ENCODE data around the gene CLCNKA. TPM values are rescaled to one million over a fixed set of nuclear protein-coding genes. Genes with fewer than 3 reads are reported as not detected.

CLCNKA gene
- total RNA-seq, result not detected in 2 replicates

GRCh38 chr1:16021681-16022080, at the start of gene CLCNKA:
Gene CLCNKA (plus strand): TSS chr1:16022036. CDS start chr1:16022620, 584 bp downstream.

DNA sequence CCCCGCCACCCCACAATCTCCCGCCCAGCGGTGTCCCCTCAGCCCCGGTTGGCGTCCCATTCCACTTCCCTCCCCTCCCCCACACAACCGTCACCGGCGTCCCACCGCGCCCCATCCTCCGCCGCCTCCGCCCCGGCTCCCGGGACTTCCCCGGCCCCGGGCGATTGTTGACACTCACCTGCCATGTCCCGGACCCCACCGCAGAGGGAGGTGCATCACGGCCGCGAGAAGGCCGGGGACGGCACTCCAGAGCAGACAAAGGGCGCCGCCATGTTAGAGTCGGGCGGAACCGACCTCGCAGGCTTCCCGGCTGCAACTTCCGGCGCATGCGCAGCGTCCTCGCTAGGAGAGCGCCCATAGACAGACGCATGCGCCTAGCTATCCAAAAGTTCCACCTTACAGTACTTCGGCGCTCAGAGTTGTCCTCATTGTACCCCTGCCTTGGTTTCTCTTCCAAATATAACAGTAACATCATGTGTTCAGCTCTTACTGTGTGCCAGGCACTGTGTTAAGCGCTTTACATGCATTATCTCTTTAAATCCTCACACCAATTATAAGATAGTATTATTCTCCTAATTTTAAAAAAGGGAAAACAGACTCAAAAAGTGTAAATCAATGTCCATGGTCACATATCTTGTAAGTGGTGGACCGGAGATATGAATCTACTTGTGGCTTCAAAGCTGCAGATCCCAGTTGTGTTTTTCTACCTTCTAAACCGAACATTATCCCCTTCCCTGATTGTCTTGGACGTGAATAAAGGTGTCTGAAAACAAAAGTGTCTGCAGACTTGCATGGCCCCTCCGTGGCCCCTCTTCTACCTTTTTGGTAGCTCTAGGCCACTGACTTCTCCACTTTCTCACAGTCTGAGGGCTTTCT, 45.8 kb upstream of the CLCNKA start, which contains the start of gene ZBTB17:
Gene ZBTB17 (minus strand): TSS at position 297 of the 876 bp plus-strand sequence. CDS start 27,606 bp downstream, outside the sequence.

DNA sequence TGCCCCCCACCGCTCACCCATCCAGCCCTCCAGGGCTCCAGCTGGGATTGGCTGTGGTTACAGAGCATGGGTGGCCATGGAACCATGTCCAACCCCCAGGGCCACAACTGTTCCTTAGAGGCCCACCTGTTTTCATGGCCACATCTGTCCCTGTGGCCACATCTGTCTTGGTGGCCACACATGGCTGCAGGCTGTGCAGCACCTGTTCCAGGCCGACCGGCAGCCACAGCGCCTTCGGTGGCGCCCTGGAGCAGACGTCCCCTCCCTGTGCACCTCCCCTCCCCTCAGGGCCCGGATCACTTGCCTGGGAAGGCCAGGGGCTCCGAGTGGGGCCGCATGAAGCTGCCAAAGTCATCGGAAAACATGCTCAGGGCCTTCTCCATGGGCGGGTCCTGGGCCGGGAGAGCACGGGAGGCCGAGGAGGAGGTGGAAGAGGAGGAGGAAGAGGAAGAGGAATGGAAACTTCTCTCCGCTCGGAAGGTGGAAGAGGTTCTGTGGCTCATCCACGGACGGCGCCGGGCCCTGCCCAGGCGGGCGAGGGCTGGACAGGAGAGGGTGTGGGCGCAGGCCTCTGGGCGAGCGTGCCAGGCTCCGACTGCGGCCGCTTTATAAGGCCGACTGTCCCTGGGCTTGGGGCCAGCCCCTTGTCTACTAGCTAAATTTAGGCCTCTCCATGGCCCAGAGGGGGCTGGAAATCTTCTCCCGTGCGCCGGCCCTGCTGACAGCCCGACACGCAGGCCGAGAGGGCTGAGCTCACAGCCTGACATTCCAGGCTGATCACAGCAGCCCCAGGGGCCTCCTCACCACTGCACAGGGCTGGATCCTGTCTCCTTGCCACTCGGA, 4.2 kb upstream of the CLCNKA start, which contains the start of gene HSPB7:
Gene HSPB7 (minus strand): TSS at position 583 of the 843 bp plus-strand sequence. CDS start 80 bp downstream, at position 503.

GRCh38 chr1:16043521-16043920, 21.7 kb downstream of the CLCNKA start, which contains the start of gene CLCNKB:
Gene CLCNKB (plus strand): TSS chr1:16043782. CDS start chr1:16044493, 711 bp downstream.

DNA sequence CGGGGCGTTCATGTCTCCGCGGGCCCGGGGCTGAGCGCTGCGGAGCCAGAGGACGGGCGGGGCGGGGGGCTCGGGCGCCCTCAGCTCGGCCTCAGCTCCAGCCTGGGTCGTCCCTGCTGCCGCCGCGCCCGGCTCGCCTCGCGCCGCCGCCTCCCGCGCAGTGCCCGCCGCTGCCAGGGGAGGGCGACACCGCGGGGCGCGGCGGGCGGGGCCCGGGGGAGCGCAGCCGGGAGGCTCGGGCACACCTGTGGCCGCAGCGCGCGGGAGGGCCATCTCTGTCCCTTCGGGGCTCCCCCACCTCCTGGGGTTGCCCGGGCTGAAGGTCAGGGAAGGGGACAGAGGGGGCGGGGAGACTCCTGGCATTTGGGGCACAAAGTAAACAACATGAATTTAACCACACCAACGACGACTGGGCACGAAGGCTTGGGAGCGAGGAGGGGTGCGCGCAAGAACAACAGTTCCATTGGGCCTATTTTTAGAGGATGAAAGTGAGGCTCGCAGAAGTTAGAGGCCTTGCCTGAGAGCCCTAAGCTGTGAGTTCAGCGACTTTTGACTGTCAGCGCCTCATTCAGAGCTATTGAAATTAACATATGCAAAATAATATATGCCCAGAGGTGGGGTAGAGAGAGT, 51.8 kb downstream of the CLCNKA start, which contains the start of gene FAM131C:
Gene FAM131C (minus strand): TSS at position 162 of the 630 bp plus-strand sequence. CDS start 209 bp downstream, outside the sequence.

Small RNAs within 50 kb of the gene (small RNA-seq; reads per million reads assigned to genes)
- not detected for gene AL355994.1
- gene AL355994.5, result not detected

Other genes with a start within 250 kb of the CLCNKA start
- gene UQCRHL, start 214.4 kb upstream of the CLCNKA start, total RNA-seq, result 1.6 and 1.8 TPM in 2 replicates
- gene SPEN, start 174.3 kb upstream of the CLCNKA start, total RNA-seq, result 33.0 and 34.6 TPM in 2 replicates
- 30.1 and 41.5 TPM in 2 replicates for gene ZBTB17, start 45.9 kb upstream of the CLCNKA start, total RNA-seq
- not detected in 2 replicates for gene SRARP, start 17.8 kb upstream of the CLCNKA start, total RNA-seq
- gene HSPB7, start 4.0 kb upstream of the CLCNKA start, total RNA-seq, result under 0.01 TPM in 1 of 2 replicates, not detected in the other
- under 0.01 TPM in 1 of 2 replicates, not detected in the other for gene CLCNKB, start 21.7 kb downstream of the CLCNKA start, total RNA-seq
- 0.33 and 0.38 TPM in 2 replicates for gene FAM131C, start 51.6 kb downstream of the CLCNKA start, total RNA-seq
- 158 and 218 TPM in 2 replicates for gene EPHA2, start 134.0 kb downstream of the CLCNKA start, total RNA-seq
- 2.3 and 5.9 TPM in 2 replicates for gene ARHGEF19, start 190.6 kb downstream of the CLCNKA start, total RNA-seq
- 4.5 and 4.6 TPM in 2 replicates for gene CPLANE2, start 215.1 kb downstream of the CLCNKA start, total RNA-seq

All from vein endothelial cell (primary cell).